Activated T-cell treated with anti-CD3 and anti-CD28 coated beads for 48 hours (primary cell): ENCODE data around the gene CXXC5.
"Not testable (repeated sequence)": the region's sequence is repeated elsewhere in the genome, so short reads cannot be mapped to it uniquely, and the experiment has no call there.

ENCODE experiments used
- DNase-seq: peaks from one replicate; pipeline ENCODE4 v3.0.0-alpha.2; 2020; ENCODE audit warnings: low read depth

Gene CXXC5

GRCh38 chr5:139712412-139712811, 64.3 kb downstream of the CXXC5 start:
- no peak for DNase-seq

DNA sequence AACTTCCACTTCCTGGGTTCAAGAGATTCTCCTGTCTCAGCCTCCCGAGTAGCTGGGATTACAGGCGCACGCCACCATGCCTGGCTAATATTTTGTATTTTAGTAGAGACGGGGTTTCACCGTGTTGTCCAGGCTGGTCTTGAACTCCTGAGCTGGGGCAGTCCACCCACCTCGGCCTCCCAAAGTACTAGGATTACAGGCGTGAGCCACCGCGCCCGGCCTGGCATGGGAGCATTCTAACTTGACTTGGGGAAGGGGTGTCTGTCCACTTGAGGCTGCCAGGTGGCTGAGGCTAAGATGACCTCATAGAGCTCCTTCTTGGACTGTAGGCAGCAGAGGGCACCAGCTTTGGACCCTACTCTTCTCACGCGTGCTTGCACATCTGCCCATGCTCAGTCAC, 65.7 kb downstream of the CXXC5 start:
- DNase-seq: not testable (repeated sequence)

DNA sequence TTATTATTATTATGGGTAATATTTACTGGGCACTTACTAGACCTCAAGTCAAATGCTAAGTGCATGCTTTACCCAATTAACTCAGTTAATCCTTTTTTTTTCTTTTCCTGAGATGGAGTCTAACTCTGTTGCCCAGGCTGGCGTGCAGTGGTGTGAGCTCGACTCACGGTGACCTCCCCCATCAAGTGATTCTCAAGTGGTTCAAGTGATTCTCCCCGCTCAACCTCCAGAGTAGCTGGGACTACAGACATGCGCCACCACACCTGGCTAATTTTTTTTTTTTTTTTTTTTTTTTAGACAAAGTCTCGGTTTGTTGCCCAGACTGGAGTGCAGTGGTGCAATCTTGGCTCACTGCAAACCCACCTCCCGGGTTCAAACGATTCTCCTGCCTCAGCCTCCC, 69.1 kb downstream of the CXXC5 start:
- DNase-seq: no peak

DNA sequence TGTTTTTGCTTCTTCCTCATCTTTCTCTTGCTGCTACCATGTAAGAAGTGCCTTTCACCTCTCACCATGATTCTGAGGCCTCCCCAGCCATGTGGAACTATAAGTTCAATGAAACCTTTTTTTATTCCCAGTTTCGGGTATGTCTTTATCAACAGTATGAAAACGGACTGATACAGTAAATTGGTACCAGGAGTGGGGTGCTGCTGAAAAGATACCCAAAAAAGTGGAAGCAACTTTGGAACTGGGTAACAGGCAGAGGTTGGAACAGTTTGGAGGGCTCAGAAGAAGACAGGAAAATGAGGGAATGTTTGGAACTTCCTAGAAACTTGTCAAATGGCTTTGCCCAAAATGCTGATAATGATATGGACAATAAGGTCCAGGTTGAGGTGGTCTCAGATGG, 70.3 kb downstream of the CXXC5 start:
- not testable (repeated sequence) for DNase-seq

- DNase-seq: not testable (repeated sequence)
These were observed 71.8 kb downstream of the CXXC5 start for GRCh38 chr5:139719970-139720369.

GRCh38 chr5:139723986-139724587, 75.9 kb downstream of the CXXC5 start:
- no peak for DNase-seq

DNA sequence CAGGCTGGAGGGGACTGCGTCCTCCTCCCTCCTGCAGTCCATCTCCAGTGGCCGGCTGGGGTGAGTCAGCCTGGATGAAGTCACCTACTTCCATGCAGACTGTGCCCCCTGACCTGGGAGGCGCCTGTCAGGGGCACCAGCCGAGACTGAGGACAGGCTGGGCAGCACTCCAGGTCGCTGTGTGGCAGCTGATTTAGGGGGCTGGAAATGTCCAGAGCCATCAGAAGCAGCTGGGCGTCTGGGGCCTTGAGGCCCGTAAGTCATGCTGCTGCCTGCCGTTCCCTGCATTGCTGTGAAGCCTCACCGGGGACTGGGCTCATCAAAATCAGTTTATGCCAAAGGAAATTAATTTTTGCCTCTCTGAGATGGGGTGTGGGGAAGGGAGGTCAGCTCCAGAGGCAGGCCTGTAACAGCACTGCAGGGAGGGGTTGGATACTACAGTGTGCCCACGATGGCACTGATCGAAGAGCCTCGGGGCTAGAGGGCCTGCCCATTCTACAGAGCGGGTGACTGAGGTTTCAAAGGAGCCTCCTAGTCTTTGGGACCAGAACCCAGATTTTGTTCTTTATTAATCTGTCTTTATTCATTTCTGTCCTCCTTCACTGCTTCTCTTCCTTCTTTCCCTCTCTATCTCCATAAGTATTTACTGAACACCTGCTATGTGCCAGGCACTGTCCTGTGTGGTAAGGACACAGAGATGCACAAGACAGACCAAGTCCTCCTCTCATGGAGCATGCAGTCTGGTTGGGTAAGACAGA, 77.1 kb downstream of the CXXC5 start:
- no peak for DNase-seq

DNA sequence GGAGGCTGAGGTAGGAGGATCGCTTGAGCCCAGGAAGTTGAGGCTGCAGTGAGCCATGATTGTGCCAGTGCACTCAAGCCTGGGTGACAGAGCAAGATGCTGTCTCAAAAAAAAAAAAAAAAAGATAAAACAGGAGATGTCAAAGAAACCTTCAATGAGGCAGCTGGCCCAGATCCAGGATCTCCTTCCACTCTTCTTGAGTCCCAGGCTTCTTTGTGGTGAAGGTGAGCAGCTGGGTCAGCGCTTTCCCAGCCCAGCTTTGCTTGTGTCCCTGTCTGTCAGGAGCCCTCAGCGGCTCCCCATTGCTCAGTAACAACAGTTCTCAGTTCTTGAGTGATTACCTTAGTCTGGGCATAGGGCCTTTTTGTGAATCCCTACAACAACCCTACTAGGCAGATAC, 78.1 kb downstream of the CXXC5 start:
- no peak for DNase-seq

DNA sequence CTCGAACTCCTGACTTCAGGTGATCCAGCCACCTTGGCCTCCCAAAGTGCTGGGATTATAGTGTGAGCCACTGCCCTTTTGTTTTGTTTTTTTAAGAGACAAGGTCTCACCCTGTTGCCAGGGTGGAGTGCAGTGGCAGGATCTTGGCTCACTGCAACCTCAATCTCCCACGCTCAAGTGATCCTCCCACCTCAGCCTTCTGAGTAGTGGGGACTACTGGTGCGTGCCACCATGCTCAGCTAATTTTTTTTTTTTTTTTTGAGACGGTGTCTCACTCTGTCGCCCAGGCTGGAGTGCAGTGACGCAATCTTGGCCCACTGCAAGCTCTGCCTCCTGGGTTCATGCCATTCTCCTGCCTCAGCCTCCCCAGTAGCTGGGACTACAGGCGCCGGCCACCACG, 79.5 kb downstream of the CXXC5 start:
- DNase-seq: not testable (repeated sequence)

GRCh38 chr5:139731281-139731680, 83.1 kb downstream of the CXXC5 start:
- no peak for DNase-seq

DNA sequence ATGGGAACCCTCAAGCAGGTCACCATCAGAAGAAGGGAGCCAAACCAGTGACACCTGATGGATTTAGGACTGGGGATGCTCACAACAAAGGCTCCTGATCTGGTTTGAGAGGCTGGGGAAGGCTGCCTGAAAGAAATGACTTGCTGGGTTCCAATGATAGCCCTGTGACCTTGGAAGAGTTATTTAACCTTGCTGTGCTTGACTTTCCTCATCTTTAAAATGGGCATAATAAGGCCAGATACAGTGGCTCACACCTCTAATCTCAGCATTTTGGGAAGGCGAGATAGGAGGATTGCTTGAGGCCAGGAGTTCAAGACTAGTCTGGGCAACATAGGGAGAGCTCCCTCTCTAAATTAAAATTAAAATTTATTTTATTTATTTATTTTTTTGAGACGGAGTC, 83.9 kb downstream of the CXXC5 start:
- no peak for DNase-seq

GRCh38 chr5:139733010-139733688, 85.0 kb downstream of the CXXC5 start:
- DNase-seq: no peak
